SK-N-MC (cell line): ENCODE data around the gene COL5A2.
A peak's percentile ranks its signal among the peaks of the same experiment; 100 is the strongest.

Source experiments
- EZH2 ChIP-seq: fragments of 200-600 bp; sonication (generic); IDR thresholded peaks from one replicate; pipeline ENCODE4 v1.6.1; 2017; ENCODE audit warnings: antibody characterized with exemption
- POLR2AphosphoS5 ChIP-seq: IDR thresholded peaks from 2 replicates; pipeline ENCODE4 v1.6.1; 2012; ENCODE audit warnings: mild to moderate bottlenecking, low read depth, low read length, borderline replicate concordance

- TF ChIP-seq POLR2AphosphoS5 = peak; percentile 89
- TF ChIP-seq EZH2 = no peak
These were observed at the start of gene COL5A2 for GRCh38 chr2:189179570-189179950.
